Subcutaneous abdominal adipose tissue (tissue), 5 donors: ENCODE measurements around the gene CRYBG2.
"Not testable (repeated sequence)": the region's sequence is repeated elsewhere in the genome, so short reads cannot be mapped to it uniquely, and the experiment has no call there.

ENCODE experiments used
- H3K27ac ChIP-seq: one replicate; pipeline ENCODE4 v1.7.0; 2013; ENCODE audit warnings: low read depth, mild to moderate bottlenecking, inconsistent platforms, low read length, moderate library complexity
- H3K27me3 ChIP-seq, 5 donors: one replicate each; pipeline ENCODE4 v1.7.0; 2013; ENCODE audit warnings: low read length in 5 of 5, inconsistent platforms in 1 of 5; ENCODE audit not compliant: control insufficient read depth in 5 of 5, insufficient read depth in 4 of 5
- H3K36me3 ChIP-seq, 5 donors: one replicate each; pipeline ENCODE4 v1.7.0; 2013; ENCODE audit warnings: low read length in 5 of 5; ENCODE audit not compliant: control insufficient read depth in 5 of 5, insufficient read depth in 5 of 5
- H3K4me1 ChIP-seq, 5 donors: one replicate each; pipeline ENCODE4 v1.7.0; 2013; ENCODE audit warnings: low read length in 5 of 5, mild to moderate bottlenecking in 3 of 5, moderate library complexity in 1 of 5; ENCODE audit not compliant: control insufficient read depth in 5 of 5, insufficient read depth in 5 of 5
- H3K4me3 ChIP-seq, 5 donors: one replicate each; pipeline ENCODE4 v1.7.0; 2013; ENCODE audit warnings: low read length in 5 of 5, low read depth in 1 of 5
- H3K9ac ChIP-seq, 5 donors: one replicate each; pipeline ENCODE4 v1.7.0; 2013; ENCODE audit warnings: low read length in 5 of 5, mild to moderate bottlenecking in 4 of 5, moderate library complexity in 3 of 5
- H3K9me3 ChIP-seq, 5 donors: one replicate each; pipeline ENCODE4 v1.7.0; 2013; ENCODE audit warnings: low read length in 5 of 5; ENCODE audit not compliant: control insufficient read depth in 5 of 5
- donor health status: healthy.
- donor health status: healthy.
- donor health status: healthy.
- donor health status: healthy.
- donor health status: healthy.

Gene CRYBG2

DNA sequence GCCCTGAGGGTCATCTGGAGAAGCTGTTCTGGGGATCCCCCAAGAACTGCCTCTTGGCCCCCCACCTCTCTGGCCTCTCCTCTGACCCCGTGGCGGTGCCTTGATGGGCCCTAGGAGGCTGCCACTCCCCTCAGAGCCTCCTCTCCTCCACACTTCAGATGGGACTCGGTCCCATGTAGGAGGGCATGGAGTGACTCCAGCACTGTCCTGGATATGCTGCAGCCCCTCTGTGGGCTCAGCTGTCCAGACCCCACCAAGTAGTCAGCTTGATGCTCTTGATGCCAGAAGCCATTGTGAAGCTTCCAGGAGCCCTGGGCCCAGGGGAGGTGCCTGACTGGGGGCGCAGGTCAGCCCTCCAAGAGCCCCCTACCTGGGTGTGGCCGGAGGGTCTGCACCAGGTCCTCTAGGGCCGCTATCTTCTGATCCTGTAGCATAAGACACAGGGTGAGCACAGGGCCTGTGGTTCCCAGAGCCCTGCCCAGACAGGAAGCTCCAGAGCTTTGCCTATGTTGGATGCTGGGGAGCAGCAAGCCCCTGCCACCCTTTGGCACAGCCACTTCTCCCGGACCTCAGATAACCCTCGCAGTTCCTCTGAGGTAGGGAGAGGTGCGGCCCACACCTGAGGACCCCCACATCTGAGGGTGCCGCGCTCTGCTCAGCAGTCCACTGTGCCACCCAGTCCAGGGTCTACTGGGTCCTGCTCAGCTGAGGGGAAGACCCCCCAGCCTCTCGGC is 56.7 kb downstream of the CRYBG2 start:
- Histone ChIP-seq H3K4me3 (no peak overlapping the region), H3K36me3 (peaks cover 0 to 13% (median 3%) of the 10 kb centered on the region in 5 donors), H3K27ac (no peak overlapping the region), H3K4me1 (peaks cover 0 to 12% (median 6%) of the 10 kb centered on the region in 5 donors), H3K27me3 (no peaks in the 10 kb centered on the region), H3K9me3 (no peaks in the 10 kb centered on the region), H3K9ac (no peak overlapping the region)

DNA sequence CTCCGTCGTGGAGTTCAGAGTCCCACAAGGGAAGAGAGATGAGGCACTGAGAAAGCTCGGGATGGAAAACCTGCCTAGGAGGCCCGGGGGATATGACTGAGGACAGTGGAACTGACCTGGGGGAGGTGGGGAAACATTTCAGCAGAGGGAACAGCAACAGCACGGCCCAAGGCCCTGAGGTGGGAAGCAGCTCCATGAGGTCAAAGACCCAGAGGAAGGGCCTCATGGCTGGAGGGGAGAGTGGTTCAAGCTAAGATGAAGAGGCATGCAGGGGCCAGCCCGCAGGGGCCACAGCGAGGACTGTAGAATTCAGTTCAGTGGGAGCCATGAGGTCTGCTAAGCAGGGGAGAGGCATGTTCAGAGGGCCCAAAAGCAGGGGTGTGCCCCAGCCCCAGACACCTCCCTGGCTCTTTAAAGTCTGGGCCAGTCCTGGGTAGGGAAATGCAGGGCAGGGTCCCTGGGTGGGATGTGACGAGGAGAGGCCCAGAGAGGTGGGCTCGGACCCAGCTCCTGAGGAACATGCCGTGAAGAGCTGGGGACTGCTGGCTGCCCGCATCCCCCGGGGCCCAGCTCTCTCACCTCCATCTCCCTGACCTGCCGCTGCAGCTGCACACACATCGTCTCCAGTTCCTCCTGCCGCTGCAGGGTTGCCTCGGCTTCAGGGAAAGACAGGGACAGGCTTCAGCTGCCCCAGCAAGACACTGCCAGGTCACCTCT is 57.4 kb downstream of the CRYBG2 start:
- Histone ChIP-seq H3K4me3 (no peak overlapping the region), H3K27me3 (no peaks in the 10 kb centered on the region), H3K36me3 (peaks cover 0 to 13% (median 3%) of the 10 kb centered on the region in 5 donors), H3K9me3 (no peaks in the 10 kb centered on the region), H3K9ac (no peak overlapping the region), H3K27ac (no peak overlapping the region), H3K4me1 (peaks cover 0 to 16% (median 11%) of the 10 kb centered on the region in 5 donors)

DNA sequence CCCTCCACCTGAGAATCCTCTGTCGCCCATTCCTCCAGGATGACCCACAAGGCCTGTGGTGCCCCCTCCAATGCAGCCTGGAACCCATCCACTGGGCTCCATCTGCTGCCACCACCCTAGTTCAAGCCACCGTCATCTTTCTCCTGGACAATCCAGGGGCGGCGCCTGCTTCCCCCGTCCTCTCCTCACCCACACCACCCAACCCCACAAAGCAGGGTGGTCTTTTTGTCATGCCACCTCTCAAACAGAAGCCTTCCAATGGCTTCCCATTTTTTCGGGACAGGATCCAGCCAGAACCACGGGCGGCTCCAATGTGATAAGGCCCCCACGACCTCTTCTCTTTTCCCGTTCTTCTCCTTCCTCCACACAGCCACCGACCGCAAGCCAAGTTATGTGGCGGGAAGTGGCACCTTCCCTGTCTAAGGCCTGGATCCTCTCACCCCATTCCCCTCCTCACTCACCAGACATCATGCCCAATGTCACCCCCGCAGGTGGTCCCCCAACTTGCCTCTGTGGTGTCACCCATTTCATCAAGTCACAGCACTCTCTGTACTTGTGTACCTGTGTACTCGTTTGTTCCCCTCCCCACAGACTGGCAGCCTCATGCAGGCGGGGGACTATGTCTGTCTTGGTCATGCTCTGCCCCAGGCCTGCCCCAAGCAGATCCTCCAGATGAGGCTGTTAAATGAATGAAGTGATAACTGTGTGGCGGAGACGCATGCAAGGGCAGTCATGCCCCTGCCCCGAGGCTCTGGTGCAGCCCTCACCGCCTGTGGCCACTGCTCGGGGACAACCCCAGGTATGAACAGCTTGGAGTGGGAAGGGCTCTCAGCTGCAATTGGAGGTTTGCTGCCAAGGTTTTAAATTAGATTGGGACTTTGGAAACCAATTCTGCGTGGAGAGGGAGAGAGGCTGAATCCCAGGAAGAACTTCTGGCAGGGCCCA is 58.5 kb downstream of the CRYBG2 start:
- H3K27ac ChIP-seq, result no peak overlapping the region
- no peak overlapping the region for H3K4me3 ChIP-seq
- no peak overlapping the region for H3K9ac ChIP-seq
- H3K9me3 ChIP-seq, result no peaks in the 10 kb centered on the region
- H3K36me3 ChIP-seq, result peaks cover 0 to 13% (median 3%) of the 10 kb centered on the region in 5 donors
- H3K4me1 ChIP-seq, result peaks cover 0 to 23% (median 15%) of the 10 kb centered on the region in 5 donors
- no peaks in the 10 kb centered on the region for H3K27me3 ChIP-seq

DNA sequence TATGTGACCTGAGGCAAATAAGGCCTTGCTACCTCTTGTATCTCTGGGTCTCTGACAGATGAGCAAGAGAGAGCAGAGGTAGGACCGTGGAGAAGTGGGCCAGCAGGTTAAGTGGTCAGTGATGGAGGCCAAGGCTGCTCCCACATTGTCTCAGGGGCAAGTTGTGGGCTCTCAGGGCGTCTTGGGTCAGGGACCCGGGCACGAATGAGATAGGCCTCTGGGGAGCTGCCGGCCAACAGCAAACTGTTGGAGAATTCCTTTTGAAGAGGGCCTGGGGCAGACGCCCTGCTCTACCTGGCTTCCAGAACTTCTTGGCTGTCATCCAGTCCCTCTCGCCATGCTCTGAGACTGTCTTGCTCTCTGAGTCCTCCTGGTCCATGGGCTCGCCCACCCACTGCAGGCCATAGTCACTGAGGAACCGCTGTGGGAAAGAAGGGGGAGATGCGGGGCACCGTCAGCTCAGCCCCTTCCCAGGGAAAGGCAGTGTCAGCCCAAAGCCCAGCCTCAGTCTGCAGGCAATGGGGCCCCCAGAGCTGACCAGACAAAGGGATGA is 59.9 kb downstream of the CRYBG2 start:
- no peaks in the 10 kb centered on the region for H3K27me3 ChIP-seq
- H3K9me3 ChIP-seq, result no peaks in the 10 kb centered on the region
- no peak overlapping the region for H3K9ac ChIP-seq
- peaks cover 0 to 13% (median 3%) of the 10 kb centered on the region in 5 donors for H3K36me3 ChIP-seq
- H3K4me1 ChIP-seq, result peaks cover 0 to 34% (median 27%) of the 10 kb centered on the region in 5 donors
- H3K27ac ChIP-seq, result no peak overlapping the region
- no peak overlapping the region for H3K4me3 ChIP-seq

DNA sequence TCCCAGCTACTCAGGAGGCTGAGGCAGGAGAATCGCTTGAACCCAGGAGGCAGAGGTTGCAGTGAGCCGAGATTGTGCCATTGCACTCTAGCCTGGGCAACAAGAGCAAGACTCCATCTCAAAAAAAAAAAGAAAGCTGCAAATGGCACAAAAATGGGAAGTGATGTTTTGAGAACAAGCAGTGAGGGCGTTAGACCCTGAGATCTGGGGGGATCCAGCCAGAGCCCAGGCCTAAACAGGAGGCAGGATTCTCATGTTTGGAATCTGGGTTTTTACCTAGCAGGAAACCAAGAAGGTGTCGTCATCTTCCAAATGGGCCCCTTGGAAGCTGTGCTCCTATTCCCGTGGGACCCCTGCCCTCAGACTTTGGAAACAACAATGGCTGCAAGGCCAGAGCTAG is 61.2 kb downstream of the CRYBG2 start:
- not testable (repeated sequence) for H3K9ac ChIP-seq, H3K27ac ChIP-seq, H3K27me3 ChIP-seq, H3K4me3 ChIP-seq, H3K9me3 ChIP-seq
- H3K36me3 ChIP-seq, result peaks cover 0 to 13% (median 3%) of the 10 kb centered on the region in 5 donors
- H3K4me1 ChIP-seq, result peaks cover 0 to 47% (median 40%) of the 10 kb centered on the region in 5 donors

DNA sequence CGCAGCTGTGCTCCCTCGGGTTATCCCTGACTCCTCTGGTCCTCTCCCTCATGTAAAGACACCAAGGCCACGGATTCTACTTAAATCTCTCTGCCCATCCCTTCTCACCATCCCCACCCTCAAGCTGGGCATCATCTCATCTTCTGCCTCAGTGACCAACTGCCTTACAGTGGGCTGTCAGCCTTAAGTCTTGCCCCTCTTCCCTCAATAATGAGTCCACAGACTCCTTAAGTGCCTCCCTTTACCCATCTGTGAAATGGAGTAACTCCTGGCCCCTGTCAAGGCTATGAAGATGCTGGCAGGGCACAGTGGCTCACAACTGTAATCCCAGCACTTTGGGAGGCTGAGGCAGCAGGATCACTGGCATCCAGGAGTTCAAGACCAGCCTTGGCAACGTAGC is 62.0 kb downstream of the CRYBG2 start:
- no peak overlapping the region for H3K4me3 ChIP-seq
- no peaks in the 10 kb centered on the region for H3K27me3 ChIP-seq
- no peak overlapping the region for H3K27ac ChIP-seq
- H3K36me3 ChIP-seq, result peaks cover 0 to 10% (median 2%) of the 10 kb centered on the region in 5 donors
- no peaks in the 10 kb centered on the region for H3K9me3 ChIP-seq
- H3K4me1 ChIP-seq, result peaks cover 6 to 55% (median 48%) of the 10 kb centered on the region in 5 donors
- H3K9ac ChIP-seq, result no peak overlapping the region

DNA sequence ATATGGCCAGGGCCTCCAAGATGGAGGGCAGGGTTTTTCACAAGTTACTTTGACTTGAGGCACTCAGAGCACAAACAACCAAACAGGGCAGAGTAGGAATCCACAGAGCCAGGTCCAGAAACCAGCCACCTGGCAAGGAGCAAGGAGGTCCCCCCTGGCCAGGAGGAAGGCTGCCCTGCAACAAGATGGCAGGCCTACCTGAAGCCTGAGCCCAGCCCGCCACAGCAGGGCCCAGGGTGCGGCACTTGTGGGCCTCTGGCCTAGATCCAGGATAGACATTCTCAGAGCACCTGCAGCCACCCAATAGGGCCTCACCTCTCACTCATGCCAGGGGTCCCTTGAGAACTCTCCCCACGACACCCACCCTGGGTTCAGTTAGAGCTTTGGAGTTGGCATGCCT is 62.5 kb downstream of the CRYBG2 start:
- H3K4me1 ChIP-seq, result peaks cover 8 to 60% (median 51%) of the 10 kb centered on the region in 5 donors
- H3K9ac ChIP-seq, result peak overlapping the region in 1 of 5 donors; percentile 38
- no peaks in the 10 kb centered on the region for H3K27me3 ChIP-seq
- no peak overlapping the region for H3K27ac ChIP-seq
- peaks cover 0 to 5% (median 0%) of the 10 kb centered on the region in 5 donors for H3K36me3 ChIP-seq
- H3K9me3 ChIP-seq, result no peaks in the 10 kb centered on the region
- no peak overlapping the region for H3K4me3 ChIP-seq

DNA sequence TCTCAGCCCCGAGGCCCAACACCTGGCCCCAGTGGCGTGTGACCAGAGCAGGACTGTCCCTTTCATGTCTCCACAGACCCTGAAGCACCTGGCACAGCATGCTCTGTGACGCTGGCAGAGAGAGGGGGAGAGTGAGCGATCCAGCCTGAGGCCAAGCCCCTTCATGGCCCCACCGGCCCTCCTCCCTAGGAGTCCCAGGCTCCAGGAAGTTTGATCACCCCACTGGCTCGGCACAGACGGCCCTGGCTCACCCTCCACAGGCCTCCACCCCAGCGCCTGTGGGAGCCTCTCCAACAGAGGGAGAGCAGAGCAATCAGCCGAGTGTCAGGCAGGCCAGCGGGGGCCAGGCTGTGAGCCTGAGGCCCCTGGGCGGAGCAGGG is 63.1 kb downstream of the CRYBG2 start:
- Histone ChIP-seq H3K9me3 (no peaks in the 10 kb centered on the region), H3K36me3 (peaks cover 0 to 3% (median 0%) of the 10 kb centered on the region in 5 donors), H3K27ac (no peak overlapping the region), H3K9ac (peak overlapping the region in 1 of 5 donors; percentile 38), H3K4me3 (no peak overlapping the region), H3K4me1 (peaks cover 12 to 66% (median 57%) of the 10 kb centered on the region in 5 donors), H3K27me3 (no peaks in the 10 kb centered on the region)

DNA sequence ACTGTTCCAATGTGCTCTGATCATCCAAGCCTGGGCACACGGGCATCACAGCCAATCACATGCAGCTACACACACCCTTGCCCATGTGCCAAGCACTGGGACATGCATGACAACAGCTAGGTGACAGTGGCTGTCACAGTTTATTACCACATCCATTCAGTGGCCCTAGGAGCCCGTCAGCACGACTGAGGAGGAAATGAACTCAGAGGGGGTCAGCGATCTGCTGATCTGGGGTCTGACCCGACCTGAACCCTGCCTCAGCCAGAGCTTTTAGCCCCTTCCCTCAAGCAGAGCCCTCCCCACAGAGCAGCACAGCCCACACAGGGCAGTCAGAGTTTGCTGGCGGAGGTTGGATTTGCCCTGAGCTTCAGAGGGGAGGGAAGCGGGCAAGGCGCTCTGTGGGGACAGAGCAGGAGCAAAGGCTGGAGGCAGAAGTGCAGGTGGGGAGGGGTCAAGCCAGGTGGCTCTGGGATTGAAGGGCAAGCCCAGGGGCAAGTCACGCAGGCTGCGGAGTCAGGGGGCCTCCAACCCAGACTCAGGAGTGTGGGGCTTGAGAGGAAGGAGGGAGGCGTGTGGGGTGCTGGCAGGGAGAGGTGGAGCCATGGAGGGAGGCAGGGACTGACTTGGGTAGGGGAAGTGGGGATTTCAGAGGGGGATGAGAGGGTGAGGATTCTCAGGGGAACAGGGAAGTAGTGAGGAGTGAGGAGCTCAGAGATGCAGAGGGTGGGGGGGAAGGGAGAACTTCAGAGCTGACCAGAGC is 63.6 kb downstream of the CRYBG2 start:
- Histone ChIP-seq H3K4me1 (peaks cover 12 to 71% (median 63%) of the 10 kb centered on the region in 5 donors), H3K9me3 (no peaks in the 10 kb centered on the region), H3K27me3 (no peaks in the 10 kb centered on the region), H3K27ac (no peak overlapping the region), H3K9ac (peak overlapping the region in 1 of 5 donors; percentile 7), H3K36me3 (peaks cover 0 to 3% (median 0%) of the 10 kb centered on the region in 5 donors), H3K4me3 (no peak overlapping the region)
